ENCODE results near the gene ESPN.

GRCh38 chr1:6471086-6471969 lies 46.8 kb downstream of the ESPN start:
- TF ChIP-seq, protein P1, sequence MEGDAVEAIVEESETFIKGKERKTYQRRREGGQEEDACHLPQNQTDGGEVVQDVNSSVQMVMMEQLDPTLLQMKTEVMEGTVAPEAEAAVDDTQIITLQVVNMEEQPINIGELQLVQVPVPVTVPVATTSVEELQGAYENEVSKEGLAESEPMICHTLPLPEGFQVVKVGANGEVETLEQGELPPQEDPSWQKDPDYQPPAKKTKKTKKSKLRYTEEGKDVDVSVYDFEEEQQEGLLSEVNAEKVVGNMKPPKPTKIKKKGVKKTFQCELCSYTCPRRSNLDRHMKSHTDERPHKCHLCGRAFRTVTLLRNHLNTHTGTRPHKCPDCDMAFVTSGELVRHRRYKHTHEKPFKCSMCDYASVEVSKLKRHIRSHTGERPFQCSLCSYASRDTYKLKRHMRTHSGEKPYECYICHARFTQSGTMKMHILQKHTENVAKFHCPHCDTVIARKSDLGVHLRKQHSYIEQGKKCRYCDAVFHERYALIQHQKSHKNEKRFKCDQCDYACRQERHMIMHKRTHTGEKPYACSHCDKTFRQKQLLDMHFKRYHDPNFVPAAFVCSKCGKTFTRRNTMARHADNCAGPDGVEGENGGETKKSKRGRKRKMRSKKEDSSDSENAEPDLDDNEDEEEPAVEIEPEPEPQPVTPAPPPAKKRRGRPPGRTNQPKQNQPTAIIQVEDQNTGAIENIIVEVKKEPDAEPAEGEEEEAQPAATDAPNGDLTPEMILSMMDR (tag by site-specific recombination; IDR thresholded peaks at IDR 0.05), result no peak
- TF ChIP-seq YY2 (tag by site-specific recombination; IDR thresholded peaks at IDR 0.05), result no peak
- TF ChIP-seq ZNF10 (tag by site-specific recombination; IDR thresholded peaks at IDR 0.05), result no peak
- TF ChIP-seq, protein P2, sequence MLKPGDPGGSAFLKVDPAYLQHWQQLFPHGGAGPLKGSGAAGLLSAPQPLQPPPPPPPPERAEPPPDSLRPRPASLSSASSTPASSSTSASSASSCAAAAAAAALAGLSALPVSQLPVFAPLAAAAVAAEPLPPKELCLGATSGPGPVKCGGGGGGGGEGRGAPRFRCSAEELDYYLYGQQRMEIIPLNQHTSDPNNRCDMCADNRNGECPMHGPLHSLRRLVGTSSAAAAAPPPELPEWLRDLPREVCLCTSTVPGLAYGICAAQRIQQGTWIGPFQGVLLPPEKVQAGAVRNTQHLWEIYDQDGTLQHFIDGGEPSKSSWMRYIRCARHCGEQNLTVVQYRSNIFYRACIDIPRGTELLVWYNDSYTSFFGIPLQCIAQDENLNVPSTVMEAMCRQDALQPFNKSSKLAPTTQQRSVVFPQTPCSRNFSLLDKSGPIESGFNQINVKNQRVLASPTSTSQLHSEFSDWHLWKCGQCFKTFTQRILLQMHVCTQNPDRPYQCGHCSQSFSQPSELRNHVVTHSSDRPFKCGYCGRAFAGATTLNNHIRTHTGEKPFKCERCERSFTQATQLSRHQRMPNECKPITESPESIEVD (tag by site-specific recombination; IDR thresholded peaks at IDR 0.05), result no peak
- TF ChIP-seq ZNF121 (tag by site-specific recombination; IDR thresholded peaks at IDR 0.05), result no peak
- TF ChIP-seq KLF10 (tag by site-specific recombination; IDR thresholded peaks at IDR 0.05), result no peak
- TF ChIP-seq ZNF518A (tag by site-specific recombination; conservative IDR thresholded peaks at IDR 0.05; ENCODE audit: low read depth), result no peak
- TF ChIP-seq, protein P3, sequence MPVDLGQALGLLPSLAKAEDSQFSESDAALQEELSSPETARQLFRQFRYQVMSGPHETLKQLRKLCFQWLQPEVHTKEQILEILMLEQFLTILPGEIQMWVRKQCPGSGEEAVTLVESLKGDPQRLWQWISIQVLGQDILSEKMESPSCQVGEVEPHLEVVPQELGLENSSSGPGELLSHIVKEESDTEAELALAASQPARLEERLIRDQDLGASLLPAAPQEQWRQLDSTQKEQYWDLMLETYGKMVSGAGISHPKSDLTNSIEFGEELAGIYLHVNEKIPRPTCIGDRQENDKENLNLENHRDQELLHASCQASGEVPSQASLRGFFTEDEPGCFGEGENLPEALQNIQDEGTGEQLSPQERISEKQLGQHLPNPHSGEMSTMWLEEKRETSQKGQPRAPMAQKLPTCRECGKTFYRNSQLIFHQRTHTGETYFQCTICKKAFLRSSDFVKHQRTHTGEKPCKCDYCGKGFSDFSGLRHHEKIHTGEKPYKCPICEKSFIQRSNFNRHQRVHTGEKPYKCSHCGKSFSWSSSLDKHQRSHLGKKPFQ (tag by site-specific recombination; IDR thresholded peaks at IDR 0.05), result no peak
- no peak for TF ChIP-seq ZNF274 (IDR thresholded peaks at IDR 0.05; ENCODE audit: low read length)
- TF ChIP-seq ZNF274 (tag by site-specific recombination; IDR thresholded peaks at IDR 0.05; ENCODE audit: borderline replicate concordance), result no peak
- no peak for TF ChIP-seq ZNF311 (tag by site-specific recombination; IDR thresholded peaks at IDR 0.05; ENCODE audit: borderline replicate concordance)
- TF ChIP-seq ZNF600 (tag by site-specific recombination; IDR thresholded peaks at IDR 0.05), result no peak
- no peak for TF ChIP-seq ZNF416 (tag by site-specific recombination; IDR thresholded peaks at IDR 0.05)
